CD4-positive, alpha-beta T cell treated with Interleukin-4 for 1 hour (primary cell): ENCODE results near the gene AGRP.

Experiments
- DNase-seq, 2 donors: peaks; one replicate each; pipeline ENCODE4 v3.0.0-alpha.2; 2020 to 2022

The AGRP gene

GRCh38 chr16:67445126-67445426 is 38.3 kb downstream of the AGRP start:
- no peak for DNase-seq

GRCh38 chr16:67444259-67445125 is 38.9 kb downstream of the AGRP start:
- no peak for DNase-seq

- DNase-seq: no peak
Measured at GRCh38 chr16:67443265-67443664, 40.1 kb downstream of the AGRP start.

GRCh38 chr16:67442581-67443255 is 40.6 kb downstream of the AGRP start:
- DNase-seq: no peak

- DNase-seq: no peak
Measured at GRCh38 chr16:67441907-67442306, 41.4 kb downstream of the AGRP start.

- DNase-seq: no peak
Measured at GRCh38 chr16:67441271-67441753, 42.0 kb downstream of the AGRP start.

GRCh38 chr16:67438824-67439393 is 44.4 kb downstream of the AGRP start:
- no peak for DNase-seq

GRCh38 chr16:67438098-67438791 is 45.1 kb downstream of the AGRP start:
- DNase-seq: no peak

GRCh38 chr16:67437513-67437912 is 45.8 kb downstream of the AGRP start:
- no peak for DNase-seq

- DNase-seq: no peak
Measured at GRCh38 chr16:67436640-67437193, 46.6 kb downstream of the AGRP start.

GRCh38 chr16:67435758-67436164 is 47.6 kb downstream of the AGRP start:
- no peak for DNase-seq

GRCh38 chr16:67433131-67433719 is 50.1 kb downstream of the AGRP start:
- no peak for DNase-seq
